SK-N-MC (cell line): ENCODE measurements around the gene PRKG1.

Experiments
- EZH2 ChIP-seq: fragments of 200-600 bp; sonication (generic); IDR thresholded peaks from one replicate; pipeline ENCODE4 v1.6.1; 2017; ENCODE audit warnings: antibody characterized with exemption
- FOXP2 ChIP-seq: optimal IDR thresholded peaks from 2 replicates; pipeline ENCODE3; 2011; ENCODE audit warnings: mild to moderate bottlenecking, moderate library complexity; ENCODE audit not compliant: insufficient read depth; ENCODE audit errors: extremely low read length, control extremely low read depth
- POLR2AphosphoS5 ChIP-seq: IDR thresholded peaks from 2 replicates; pipeline ENCODE4 v1.6.1; 2012; ENCODE audit warnings: mild to moderate bottlenecking, low read depth, low read length, borderline replicate concordance

DNA sequence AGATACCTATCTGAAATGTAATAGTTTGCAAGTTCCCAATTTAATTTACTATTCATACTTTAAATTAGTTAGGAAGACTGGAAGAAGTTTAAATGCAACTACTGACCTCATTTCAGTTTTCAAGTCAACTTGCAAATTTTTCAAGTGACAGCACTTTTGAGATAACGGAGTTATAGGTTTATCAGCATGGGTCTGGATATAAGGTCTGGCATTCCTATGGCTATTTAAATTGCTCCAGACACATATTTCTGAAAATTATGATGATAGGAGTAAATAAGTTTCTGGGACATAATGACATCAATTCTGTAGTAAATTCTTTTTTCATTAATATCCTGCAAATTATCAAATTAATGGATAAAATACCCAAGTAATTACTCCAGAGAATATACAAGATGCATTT is 251.9 kb downstream of the PRKG1 start:
- TF ChIP-seq EZH2 (no peak), POLR2AphosphoS5 (no peak), FOXP2 (no peak)
